ENCODE measurements around the gene VSNL1. TPM values are rescaled to one million over a fixed set of nuclear protein-coding genes. Genes with fewer than 3 reads are reported as not detected.

The VSNL1 gene
- total RNA-seq, 1 donor from 2014 or later: not detected

GRCh38 chr2:17543131-17543660 is 2.7 kb downstream of the VSNL1 start:
- H3K36me3 Mint-ChIP-seq (ENCODE audit: low read depth): peaks cover 3% of the 10 kb centered on the region
- no peaks in the 10 kb centered on the region for H3K9me3 Mint-ChIP-seq (ENCODE audit: low read depth)
- H3K27ac Mint-ChIP-seq (ENCODE audit: unreplicated experiment): no peak overlapping the region
- TF ChIP-seq, protein P1, sequence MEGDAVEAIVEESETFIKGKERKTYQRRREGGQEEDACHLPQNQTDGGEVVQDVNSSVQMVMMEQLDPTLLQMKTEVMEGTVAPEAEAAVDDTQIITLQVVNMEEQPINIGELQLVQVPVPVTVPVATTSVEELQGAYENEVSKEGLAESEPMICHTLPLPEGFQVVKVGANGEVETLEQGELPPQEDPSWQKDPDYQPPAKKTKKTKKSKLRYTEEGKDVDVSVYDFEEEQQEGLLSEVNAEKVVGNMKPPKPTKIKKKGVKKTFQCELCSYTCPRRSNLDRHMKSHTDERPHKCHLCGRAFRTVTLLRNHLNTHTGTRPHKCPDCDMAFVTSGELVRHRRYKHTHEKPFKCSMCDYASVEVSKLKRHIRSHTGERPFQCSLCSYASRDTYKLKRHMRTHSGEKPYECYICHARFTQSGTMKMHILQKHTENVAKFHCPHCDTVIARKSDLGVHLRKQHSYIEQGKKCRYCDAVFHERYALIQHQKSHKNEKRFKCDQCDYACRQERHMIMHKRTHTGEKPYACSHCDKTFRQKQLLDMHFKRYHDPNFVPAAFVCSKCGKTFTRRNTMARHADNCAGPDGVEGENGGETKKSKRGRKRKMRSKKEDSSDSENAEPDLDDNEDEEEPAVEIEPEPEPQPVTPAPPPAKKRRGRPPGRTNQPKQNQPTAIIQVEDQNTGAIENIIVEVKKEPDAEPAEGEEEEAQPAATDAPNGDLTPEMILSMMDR (IDR thresholded peaks at IDR 0.05): no peak
- H3K27me3 Mint-ChIP-seq (ENCODE audit: low read depth): peaks cover 70% of the 10 kb centered on the region
- H3K4me1 Mint-ChIP-seq (ENCODE audit: low read depth): peaks cover 29% of the 10 kb centered on the region
- H3K4me3 Mint-ChIP-seq (ENCODE audit: unreplicated experiment): no peak overlapping the region
- no peak for DNase-seq (ENCODE audit: low spot score)

DNA sequence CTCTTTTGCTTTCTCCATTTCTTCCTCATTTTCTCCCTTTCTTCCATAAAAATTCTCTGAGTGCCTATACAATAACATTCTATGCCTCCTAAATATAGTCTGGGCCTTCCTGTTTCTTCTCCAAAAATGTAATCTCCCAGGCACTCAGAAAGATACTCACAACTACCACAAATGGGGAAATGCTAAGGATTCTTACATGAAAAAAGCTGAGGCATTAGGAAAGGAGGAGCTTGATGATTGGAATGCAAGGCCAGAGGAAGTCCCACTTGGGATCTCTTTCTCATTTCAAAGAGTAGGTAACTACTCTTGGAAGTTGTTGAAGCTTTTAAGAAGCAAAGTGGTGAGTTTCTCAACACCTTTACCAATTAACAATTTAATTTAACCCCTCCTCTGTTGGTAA is 3.4 kb downstream of the VSNL1 start:
- Mint-ChIP-seq H3K9me3 (ENCODE audit: low read depth) (no peaks in the 10 kb centered on the region), H3K36me3 (ENCODE audit: low read depth) (peaks cover 3% of the 10 kb centered on the region), H3K27me3 (ENCODE audit: low read depth) (peaks cover 73% of the 10 kb centered on the region), H3K4me1 (ENCODE audit: low read depth) (peaks cover 24% of the 10 kb centered on the region), H3K4me3 (ENCODE audit: unreplicated experiment) (no peak overlapping the region), H3K27ac (ENCODE audit: unreplicated experiment) (no peak overlapping the region)
- no peak for DNase-seq (ENCODE audit: low spot score)
- TF ChIP-seq, protein P1 (IDR thresholded peaks at IDR 0.05): no peak

- no peak overlapping the region for H3K4me3 Mint-ChIP-seq (ENCODE audit: unreplicated experiment)
- H3K27me3 Mint-ChIP-seq (ENCODE audit: low read depth): peaks cover 73% of the 10 kb centered on the region
- no peak for DNase-seq (ENCODE audit: low spot score)
- no peaks in the 10 kb centered on the region for H3K9me3 Mint-ChIP-seq (ENCODE audit: low read depth)
- no peak overlapping the region for H3K27ac Mint-ChIP-seq (ENCODE audit: unreplicated experiment)
- H3K4me1 Mint-ChIP-seq (ENCODE audit: low read depth): peaks cover 21% of the 10 kb centered on the region
- TF ChIP-seq, protein P1 (IDR thresholded peaks at IDR 0.05): no peak
- peaks cover 3% of the 10 kb centered on the region for H3K36me3 Mint-ChIP-seq (ENCODE audit: low read depth)
Observed at GRCh38 chr2:17544256-17544655, 3.8 kb downstream of the VSNL1 start.

DNA sequence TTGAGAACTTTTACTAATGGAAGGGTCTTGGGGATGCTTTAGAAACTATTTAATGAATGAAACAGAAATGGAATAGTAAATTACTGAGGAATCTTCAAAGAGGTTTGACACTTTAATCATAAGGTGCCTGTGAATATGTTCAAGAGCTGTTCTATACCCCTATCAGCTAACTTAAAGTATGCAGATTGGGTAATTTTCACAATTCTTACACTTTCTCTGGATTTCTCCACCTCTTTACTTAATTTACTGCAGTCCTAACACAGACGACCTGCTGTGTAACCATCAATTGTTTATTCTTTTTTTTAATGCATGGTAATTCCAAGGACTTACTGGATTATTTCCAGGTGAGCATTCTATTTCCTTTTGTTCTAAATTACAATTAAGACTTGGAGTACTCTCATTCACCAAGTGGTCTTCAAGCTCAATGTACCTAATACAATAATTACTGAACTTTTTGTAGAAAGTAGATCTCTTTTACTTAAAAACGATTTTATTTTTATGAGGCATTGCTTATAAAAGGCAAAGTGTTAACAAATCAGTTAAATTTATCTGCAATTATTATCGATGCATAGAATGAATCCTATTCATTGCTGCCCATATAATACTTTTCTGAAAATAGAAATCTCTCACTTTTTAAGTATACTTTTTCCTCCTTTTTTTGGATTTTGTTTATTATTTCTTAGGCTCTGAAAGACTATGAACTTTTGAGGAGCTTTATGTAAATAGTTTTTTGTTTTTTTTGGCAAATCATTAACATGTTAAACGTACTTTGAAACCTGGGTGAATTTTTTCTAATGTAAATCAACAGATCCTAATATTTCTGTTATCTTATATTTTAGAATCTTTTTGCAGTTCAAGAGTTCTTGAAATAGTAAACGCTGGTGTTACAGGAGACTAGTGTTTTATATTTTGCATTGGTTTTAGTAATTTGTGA is 5.5 kb downstream of the VSNL1 start:
- peaks cover 5% of the 10 kb centered on the region for H3K4me1 Mint-ChIP-seq (ENCODE audit: low read depth)
- peaks cover 3% of the 10 kb centered on the region for H3K36me3 Mint-ChIP-seq (ENCODE audit: low read depth)
- H3K9me3 Mint-ChIP-seq (ENCODE audit: low read depth): no peaks in the 10 kb centered on the region
- H3K27me3 Mint-ChIP-seq (ENCODE audit: low read depth): peaks cover 69% of the 10 kb centered on the region
- TF ChIP-seq, protein P1 (IDR thresholded peaks at IDR 0.05): no peak
- DNase-seq (ENCODE audit: low spot score): no peak
- H3K27ac Mint-ChIP-seq (ENCODE audit: unreplicated experiment): no peak overlapping the region
- no peak overlapping the region for H3K4me3 Mint-ChIP-seq (ENCODE audit: unreplicated experiment)

DNA sequence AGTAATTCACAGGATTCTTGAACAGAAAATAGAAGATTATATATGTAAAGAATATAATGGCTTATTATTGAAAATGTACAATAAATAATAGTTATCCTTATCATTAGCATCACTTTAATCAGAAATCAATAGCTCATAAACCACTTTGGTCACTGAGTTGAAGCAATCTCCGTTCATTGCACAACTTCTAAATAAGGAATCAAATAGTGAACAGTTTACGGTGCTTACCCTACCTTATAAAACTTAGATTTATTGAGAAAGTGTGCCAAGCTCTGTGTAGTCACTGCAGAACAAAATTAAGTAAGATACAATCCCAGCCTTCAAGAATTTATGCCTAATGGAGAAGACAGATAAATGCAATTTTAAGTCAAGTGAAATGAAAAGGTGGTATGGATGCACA is 6.7 kb downstream of the VSNL1 start:
- TF ChIP-seq, protein P1 (IDR thresholded peaks at IDR 0.05): no peak
- no peak overlapping the region for H3K4me3 Mint-ChIP-seq (ENCODE audit: unreplicated experiment)
- H3K27me3 Mint-ChIP-seq (ENCODE audit: low read depth): peaks cover 64% of the 10 kb centered on the region
- peaks cover 3% of the 10 kb centered on the region for H3K36me3 Mint-ChIP-seq (ENCODE audit: low read depth)
- no peak for DNase-seq (ENCODE audit: low spot score)
- H3K27ac Mint-ChIP-seq (ENCODE audit: unreplicated experiment): no peak overlapping the region
- no peaks in the 10 kb centered on the region for H3K4me1 Mint-ChIP-seq (ENCODE audit: low read depth)
- no peaks in the 10 kb centered on the region for H3K9me3 Mint-ChIP-seq (ENCODE audit: low read depth)
